K562 (cell line): ENCODE data around the gene DYNLL1. TPM values are rescaled to one million over a fixed set of nuclear protein-coding genes. Genes with fewer than 3 reads are reported as not detected.

ENCODE experiments used
- ATF4 ChIP-seq: fragments of 450-650 bp; formaldehyde crosslinking; IDR thresholded peaks from 2 replicates; pipeline ENCODE4 v1.4.0; 2022; ENCODE audit warnings: mild to moderate bottlenecking, moderate library complexity
- CHD4 ChIP-seq: fragments of 200-600 bp; sonication (generic); IDR thresholded peaks from 3 replicates; pipeline ENCODE4 v1.6.1; 2012; ENCODE audit warnings: low read depth, mild to moderate bottlenecking, mixed read lengths, low read length, inconsistent platforms; ENCODE audit not compliant: insufficient read depth, insufficient replicate concordance, poor library complexity, severe bottlenecking
- E2F1 ChIP-seq: sonication (generic); formaldehyde crosslinking; IDR thresholded peaks from 2 replicates; pipeline ENCODE4 v1.8.1; 2023; ENCODE audit warnings: mild to moderate bottlenecking, missing genetic modification reagents, moderate library complexity
- E2F5 ChIP-seq: sonication (generic); formaldehyde crosslinking; IDR thresholded peaks from 2 replicates; pipeline ENCODE4 v1.8.0; 2022; ENCODE audit warnings: mild to moderate bottlenecking, missing genetic modification reagents
- E2F6 ChIP-seq, 2 experiments: IDR thresholded peaks; 2 replicates each; pipeline ENCODE4 v1.6.1; 2011; ENCODE audit warnings: borderline replicate concordance in 1 of 2, control low read depth in 1 of 2, low read depth in 1 of 2, low read length in 1 of 2, mild to moderate bottlenecking in 1 of 2, mixed read lengths in 1 of 2, moderate library complexity in 1 of 2; ENCODE audit not compliant: insufficient read depth in 1 of 2, insufficient read length in 1 of 2, poor library complexity in 1 of 2, severe bottlenecking in 1 of 2; ENCODE audit errors: extremely low read depth in 1 of 2
- EWSR1 ChIP-seq: fragments of 450-650 bp; IDR thresholded peaks from 2 replicates; pipeline ENCODE4 v1.6.1; 2018; ENCODE audit warnings: borderline replicate concordance, mild to moderate bottlenecking, low read depth, moderate library complexity; ENCODE audit not compliant: partially characterized antibody
- NUFIP1 ChIP-seq: fragments of 450-650 bp; IDR thresholded peaks from 2 replicates; pipeline ENCODE4 v1.6.1; 2018; ENCODE audit not compliant: partially characterized antibody
- PURB ChIP-seq: sonication (generic); formaldehyde crosslinking; IDR thresholded peaks from 2 replicates; pipeline ENCODE4 v1.9.0; 2021; ENCODE audit warnings: low read depth, mild to moderate bottlenecking, missing genetic modification reagents
- SMARCA4 ChIP-seq: fragments of 450-650 bp; IDR thresholded peaks from 2 replicates; pipeline ENCODE4 v1.6.1; 2016
- SRSF1 ChIP-seq: fragments of 200-400 bp; formaldehyde crosslinking; IDR thresholded peaks from 2 replicates; pipeline ENCODE4 v1.6.1; 2017; ENCODE audit warnings: mild to moderate bottlenecking, low read depth, low read length, moderate library complexity
- THAP7 ChIP-seq: fragments of 250-450 bp; sonication (Bioruptor Pico); IDR thresholded peaks from 2 replicates; pipeline ENCODE4 v1.5.0; 2021
- YY1 ChIP-seq, 3 experiments: IDR thresholded peaks; 2 replicates each; pipeline ENCODE4 v1.6.1; 2011; ENCODE audit warnings: low read length in 2 of 3, mild to moderate bottlenecking in 2 of 3, moderate library complexity in 2 of 3, borderline replicate concordance in 1 of 3, control low read depth in 1 of 3, low read depth in 1 of 3; ENCODE audit not compliant: insufficient read depth in 3 of 3, insufficient replicate concordance in 2 of 3, control insufficient read depth in 1 of 3, insufficient read length in 1 of 3; ENCODE audit errors: extremely low read depth in 1 of 3
- ZBED1 ChIP-seq: IDR thresholded peaks from 2 replicates; pipeline ENCODE4 v1.6.1; 2014
- ZBTB17 ChIP-seq: fragments of 450-650 bp; formaldehyde crosslinking; IDR thresholded peaks from 2 replicates; pipeline ENCODE4 v1.4.0; 2020; ENCODE audit warnings: mild to moderate bottlenecking
- ZBTB33 ChIP-seq: sonication (generic); formaldehyde crosslinking; IDR thresholded peaks from 2 replicates; pipeline ENCODE4 v1.8.1; 2023; ENCODE audit warnings: mild to moderate bottlenecking, missing genetic modification reagents
- ZC3H11A ChIP-seq: IDR thresholded peaks from 2 replicates; pipeline ENCODE4 v1.6.1; 2012; ENCODE audit warnings: low read depth, low read length, improper control_type of control experiment
- ZEB2 ChIP-seq: fragments of 450-650 bp; IDR thresholded peaks from 2 replicates; pipeline ENCODE4 v1.6.1; 2016
- ZNF232 ChIP-seq: sonication (generic); formaldehyde crosslinking; IDR thresholded peaks from 2 replicates; pipeline ENCODE4 v1.8.0; 2022; ENCODE audit warnings: mild to moderate bottlenecking, missing genetic modification reagents
- ZNF551 ChIP-seq: fragments of 250-450 bp; sonication (Bioruptor Pico); IDR thresholded peaks from 2 replicates; pipeline ENCODE4 v1.5.0; 2021; ENCODE audit warnings: mild to moderate bottlenecking, moderate library complexity
- polyA plus RNA-seq, 8 experiments: library from polyadenylated mRNA; depleted of rRNA in 4 of 8; stranded (reverse) in 5 of 8; unstranded in 3 of 8; fragments of >200 nt; fragmentation: Nextera tagmentation in 2 of 8; fragmentation: Illumina TruSeq in 1 of 8; extraction: Ambion mirVana in 2 of 8; extraction: Trizol in 1 of 8; gene quantifications; 2 replicates each; pipeline versions ENCODE4 v1.2.1 to v1.2.3, GENCODE V29; 2011 to 2014; ENCODE audit warnings: inconsistent platforms in 1 of 8, missing spikeins in 1 of 8
- total RNA-seq, 7 experiments: library from RNA; depleted of rRNA in 6 of 7; stranded (reverse); fragments of >200 nt in 6 of 7; fragmentation: Illumina TruSeq in 2 of 7; extraction: Trizol in 2 of 7; gene quantifications; 2 replicates each; pipeline versions ENCODE4 v1.2.1 to v1.2.3, GENCODE V29; 2011 to 2021; ENCODE audit warnings: low replicate concordance in 1 of 7

The DYNLL1 gene
- total and polyA plus RNA-seq, 9 of the 15 experiments (the other 6 are each of a cell fraction or from before 2014, with no cell fraction given), result 303 to 1,112 (median 468) TPM

- TF ChIP-seq YY1 (IDR thresholded peaks at IDR 0.05; ENCODE audit: borderline replicate concordance in 1 of 3, control insufficient read depth in 1 of 3, extremely low read depth in 1 of 3, insufficient read depth in 3 of 3, insufficient read length in 1 of 3, insufficient replicate concordance in 2 of 3, low read depth in 1 of 3, low read length in 2 of 3) (peak in 1 of 3 experiments; percentile 6), ZNF232 (CRISPR knock-in tag) (no peak), NUFIP1 (no peak), SRSF1 (no peak), THAP7 (CRISPR knock-in tag) (no peak), PURB (CRISPR knock-in tag) (no peak), SMARCA4 (no peak), EWSR1 (no peak), E2F1 (no peak), ZBED1 (no peak), E2F5 (CRISPR knock-in tag) (no peak), ZBTB17 (CRISPR knock-in tag) (no peak), ATF4 (no peak), ZEB2 (no peak), E2F6 (IDR thresholded peaks at IDR 0.05; ENCODE audit: borderline replicate concordance in 1 of 2, extremely low read depth in 1 of 2, insufficient read depth in 1 of 2, insufficient read length in 1 of 2, low read depth in 1 of 2, low read length in 1 of 2, poor library complexity in 1 of 2, severe bottlenecking in 1 of 2) (no peak), ZBTB33 (CRISPR knock-in tag) (no peak), CHD4 (no peak), ZNF551 (CRISPR knock-in tag) (no peak), ZC3H11A (no peak)
Measured at GRCh38 chr12:120496413-120497340, 764 bp downstream of the DYNLL1 start (continued).
